ENCODE results near the gene ARIH2.

Gene ARIH2

DNA sequence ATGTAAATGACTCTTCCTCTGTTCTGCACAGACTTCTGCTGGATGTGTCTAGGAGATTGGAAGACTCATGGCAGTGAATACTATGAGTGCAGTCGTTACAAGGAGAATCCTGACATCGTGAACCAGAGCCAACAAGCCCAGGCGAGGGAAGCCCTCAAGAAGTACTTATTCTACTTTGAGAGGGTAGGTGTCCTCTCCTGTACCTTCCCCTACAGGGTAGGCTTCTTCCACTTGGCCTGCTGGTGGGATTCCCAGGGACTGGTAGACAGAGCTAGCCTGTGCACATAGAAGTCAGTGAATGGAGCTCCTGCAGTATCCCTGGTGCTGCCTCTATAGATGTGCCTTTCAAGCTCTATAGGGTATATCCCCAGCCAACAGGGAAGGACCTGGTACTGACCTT, 60.8 kb downstream of the ARIH2 start:
- no peak for DNase-seq

DNA sequence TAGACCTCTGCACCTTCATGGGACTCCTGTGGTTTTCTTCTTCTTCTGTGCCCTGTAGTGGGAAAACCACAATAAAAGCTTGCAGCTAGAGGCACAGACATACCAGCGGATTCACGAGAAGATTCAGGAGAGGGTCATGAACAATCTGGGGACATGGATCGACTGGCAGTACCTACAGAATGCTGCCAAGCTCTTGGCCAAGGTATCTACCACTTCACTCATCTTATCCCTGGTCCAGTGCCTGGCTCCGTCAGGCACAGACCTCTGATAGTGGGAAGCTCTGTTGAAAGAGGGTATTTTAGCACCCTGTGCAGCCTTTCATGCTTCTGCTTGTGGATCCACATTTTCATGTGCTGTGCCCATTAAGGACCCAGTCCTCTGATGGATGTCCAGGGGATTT, 61.7 kb downstream of the ARIH2 start:
- DNase-seq, result no peak

GRCh38 chr3:48982016-48982415, 63.4 kb downstream of the ARIH2 start:
- no peak for DNase-seq

DNA sequence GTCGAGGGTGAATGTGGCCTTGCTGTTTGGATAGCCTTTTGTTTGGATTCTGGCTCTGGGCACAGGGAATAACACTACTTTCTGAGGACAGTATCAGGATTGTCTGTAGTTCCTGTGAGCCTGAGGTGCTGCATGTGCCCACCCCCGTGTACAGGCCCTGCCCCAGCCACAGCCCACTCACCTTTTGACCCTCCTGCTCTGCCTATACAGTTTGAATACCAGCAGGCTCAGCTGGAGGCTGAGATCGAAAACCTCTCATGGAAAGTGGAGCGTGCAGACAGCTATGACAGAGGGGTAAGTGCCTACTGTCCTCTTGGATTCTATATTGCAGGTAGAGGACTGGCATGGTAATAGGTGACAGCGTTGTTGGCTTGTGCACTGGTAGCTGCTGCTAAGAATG, 64.0 kb downstream of the ARIH2 start:
- no peak for DNase-seq

- no peak for DNase-seq
Observed at GRCh38 chr3:48983096-48983495, 64.5 kb downstream of the ARIH2 start.

GRCh38 chr3:48984663-48985062, 66.0 kb downstream of the ARIH2 start:
- no peak for DNase-seq

DNA sequence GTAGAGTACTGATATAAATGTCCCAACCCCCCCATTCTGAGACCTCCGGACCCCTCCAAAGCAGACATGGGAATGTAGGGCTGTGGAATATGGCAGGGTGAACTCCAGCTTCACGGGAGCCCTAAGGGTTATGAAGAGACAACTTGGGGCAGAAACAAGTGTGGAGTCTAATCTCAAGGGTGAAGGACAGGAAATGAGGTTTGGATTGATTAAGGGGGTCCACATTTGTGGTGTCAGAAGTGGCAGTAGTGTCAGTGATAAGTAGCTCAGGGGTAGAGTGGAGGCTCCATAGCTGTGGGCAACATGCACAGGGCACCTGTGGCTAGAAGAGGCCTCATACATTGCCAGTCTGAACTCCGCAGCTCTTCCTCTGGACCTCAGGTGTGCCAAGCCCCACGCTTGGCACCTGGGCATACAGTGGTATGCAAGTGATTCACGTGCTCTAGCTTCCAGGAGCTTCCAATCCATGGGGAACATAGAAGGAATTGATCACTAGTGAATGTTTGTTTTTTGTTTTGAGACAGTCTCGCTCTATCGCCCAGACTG, 67.3 kb downstream of the ARIH2 start:
- no peak for DNase-seq

DNA sequence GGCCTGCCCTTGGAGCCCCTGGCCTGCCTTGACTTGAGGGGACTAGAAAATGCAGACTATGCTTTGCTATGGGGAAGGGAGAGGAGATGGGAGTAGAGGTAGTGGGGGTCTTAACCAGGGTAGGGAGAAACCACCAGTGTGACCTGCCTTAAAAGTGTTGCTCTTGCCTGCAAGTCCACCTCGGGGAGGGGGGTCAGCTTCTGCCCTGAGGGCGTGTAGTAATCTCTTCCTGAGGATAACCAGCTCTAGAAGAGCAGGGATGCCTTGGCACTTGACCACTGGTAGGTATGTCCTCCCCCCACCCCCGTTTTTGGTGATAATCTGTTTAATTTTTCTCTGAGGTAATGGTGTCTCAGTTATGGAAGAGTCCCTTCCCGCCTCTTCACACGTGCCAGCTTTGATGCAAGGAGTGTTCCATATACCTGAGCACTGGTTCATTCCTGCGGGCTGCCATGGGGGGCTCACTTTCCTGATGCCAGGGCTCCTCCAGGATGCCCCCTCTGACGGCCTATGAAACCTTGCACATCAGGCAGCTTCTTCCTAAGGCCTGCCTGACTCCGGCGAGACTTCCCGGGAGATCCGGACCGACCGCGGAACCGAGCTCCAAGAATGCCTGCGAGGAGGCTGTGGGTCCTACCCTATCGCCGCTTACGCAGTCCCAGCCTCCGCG, 70.6 kb downstream of the ARIH2 start:
- no peak for DNase-seq

DNA sequence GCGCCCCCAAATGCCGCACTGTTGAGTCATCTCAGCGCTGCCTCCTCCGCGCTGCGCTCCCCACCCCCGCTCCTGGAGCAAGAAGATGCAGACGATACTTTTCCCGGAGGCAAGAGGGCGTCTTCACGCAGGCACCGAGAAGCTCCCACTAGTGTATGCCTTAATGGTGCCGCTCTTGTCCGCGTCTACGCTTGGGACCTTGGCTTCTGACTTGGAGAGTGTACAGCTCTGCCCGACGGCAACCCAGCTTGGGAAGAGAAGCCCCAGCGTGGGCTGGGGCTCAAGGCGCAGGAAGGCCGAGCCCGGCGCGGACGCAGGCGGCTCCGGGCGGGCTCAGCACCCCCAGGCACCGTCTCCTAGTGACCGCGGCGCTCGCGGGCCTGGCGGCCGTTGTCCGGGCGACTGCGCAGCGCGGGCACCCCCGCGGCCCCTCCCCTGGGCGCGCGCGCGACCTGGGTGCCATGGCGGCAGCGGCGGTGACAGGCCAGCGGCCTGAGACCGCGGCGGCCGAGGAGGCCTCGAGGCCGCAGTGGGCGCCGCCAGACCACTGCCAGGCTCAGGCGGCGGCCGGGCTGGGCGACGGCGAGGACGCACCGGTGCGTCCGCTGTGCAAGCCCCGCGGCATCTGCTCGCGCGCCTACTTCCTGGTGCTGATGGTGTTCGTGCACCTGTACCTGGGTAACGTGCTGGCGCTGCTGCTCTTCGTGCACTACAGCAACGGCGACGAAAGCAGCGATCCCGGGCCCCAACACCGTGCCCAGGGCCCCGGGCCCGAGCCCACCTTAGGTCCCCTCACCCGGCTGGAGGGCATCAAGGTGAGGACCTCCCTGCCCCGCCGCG, 71.4 kb downstream of the ARIH2 start, which contains the start of gene P4HTM:
TSS of gene P4HTM (plus strand) at position 446 of the 840 bp plus-strand sequence. CDS start at position 462, 16 bp downstream.
- no peak for DNase-seq

GRCh38 chr3:48990636-48991469, 72.2 kb downstream of the ARIH2 start:
- no peak for DNase-seq

- DNase-seq, result no peak
Observed at GRCh38 chr3:48991851-48992545, 73.4 kb downstream of the ARIH2 start.

DNA sequence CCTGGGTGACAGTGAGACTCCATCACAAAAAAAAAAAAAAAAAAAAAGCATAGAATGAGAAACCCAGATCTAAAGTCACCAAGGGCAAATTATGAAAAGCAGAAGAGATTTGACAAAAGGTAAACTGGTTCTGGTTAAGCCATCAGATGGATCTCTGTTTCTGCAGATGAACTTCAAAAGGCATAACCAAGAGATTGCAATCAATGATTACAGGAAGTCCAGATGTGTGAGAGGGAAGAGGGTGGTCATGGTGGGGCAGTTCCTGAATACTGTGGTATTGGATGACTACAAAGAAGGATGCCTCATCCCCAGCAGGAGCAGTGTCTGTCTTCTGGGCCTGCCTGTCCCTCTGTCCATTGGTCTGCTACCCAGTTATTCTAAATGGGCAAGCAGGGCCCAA, 75.2 kb downstream of the ARIH2 start:
- DNase-seq, result no peak

GRCh38 chr3:48996640-48997039, 78.0 kb downstream of the ARIH2 start:
- no peak for DNase-seq

DNA sequence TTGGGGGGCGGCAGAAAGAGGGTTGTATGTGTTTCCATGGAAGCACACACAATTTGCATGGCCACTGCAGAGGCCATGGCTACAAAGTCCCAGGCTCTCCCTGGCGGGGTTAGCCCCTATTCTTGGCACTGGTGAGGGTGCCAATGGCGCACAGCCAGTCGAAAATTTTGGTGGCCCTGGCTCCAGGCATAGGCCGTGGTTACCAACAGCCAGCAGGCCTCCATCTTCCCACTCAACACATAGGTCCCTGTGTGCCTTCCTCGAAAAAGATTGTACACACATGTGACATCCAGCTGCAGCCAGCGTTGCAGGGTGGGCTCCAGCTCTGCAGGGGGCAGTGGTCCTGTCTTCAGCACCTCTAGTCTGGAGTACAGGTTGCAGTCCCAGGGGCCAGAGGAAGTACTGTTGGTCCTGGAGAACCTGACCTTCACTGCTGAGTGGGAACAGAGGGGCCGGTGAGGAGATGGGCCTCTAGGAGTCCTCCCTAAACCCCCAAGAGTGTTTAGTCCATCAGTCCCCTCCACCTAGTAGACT, 78.5 kb downstream of the ARIH2 start:
- DNase-seq, result no peak

DNA sequence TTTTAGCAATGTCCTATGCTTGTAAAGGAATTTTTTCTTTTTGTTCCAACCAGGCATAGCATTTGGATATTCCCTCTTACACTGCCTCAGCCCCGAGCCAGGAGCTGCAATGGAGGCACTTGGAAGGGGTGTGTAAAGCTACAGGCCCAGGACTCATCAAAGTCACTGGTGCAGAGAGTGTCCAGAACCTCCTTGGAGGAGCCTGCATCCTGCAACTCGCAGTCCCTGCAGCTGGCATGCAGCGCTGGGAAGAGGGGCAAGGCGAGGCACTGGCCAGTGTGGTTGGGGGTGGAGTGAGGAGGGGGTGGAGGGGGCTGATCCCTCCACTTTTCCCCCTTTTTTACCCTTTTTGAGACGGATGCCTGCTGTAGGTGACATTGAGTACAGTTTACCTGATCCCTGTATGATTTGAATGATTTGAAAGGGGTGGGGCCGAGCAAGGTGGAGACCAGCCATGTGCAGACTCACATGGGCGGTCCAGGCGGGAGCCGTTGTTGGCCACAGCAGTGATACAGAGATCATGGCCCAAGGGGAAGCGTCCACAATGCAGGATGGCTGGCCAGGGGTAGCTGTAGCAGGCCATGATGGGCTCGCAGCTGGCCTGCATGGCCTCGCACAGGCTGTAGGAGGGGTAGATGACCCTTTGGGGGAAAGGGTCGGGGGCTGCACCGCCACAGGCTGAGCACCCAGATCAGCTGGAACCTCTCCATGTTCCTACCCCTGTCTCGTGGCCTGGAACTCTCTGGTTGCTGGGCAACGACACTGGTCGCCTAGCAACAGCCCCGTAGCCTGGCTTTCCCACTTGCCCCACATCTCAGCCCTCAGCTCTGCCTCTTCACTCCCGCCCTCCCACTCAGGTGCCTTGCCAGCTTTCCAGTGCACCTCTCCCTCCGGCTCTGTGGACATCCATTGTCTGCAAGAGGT, 79.3 kb downstream of the ARIH2 start:
- DNase-seq, result no peak

DNA sequence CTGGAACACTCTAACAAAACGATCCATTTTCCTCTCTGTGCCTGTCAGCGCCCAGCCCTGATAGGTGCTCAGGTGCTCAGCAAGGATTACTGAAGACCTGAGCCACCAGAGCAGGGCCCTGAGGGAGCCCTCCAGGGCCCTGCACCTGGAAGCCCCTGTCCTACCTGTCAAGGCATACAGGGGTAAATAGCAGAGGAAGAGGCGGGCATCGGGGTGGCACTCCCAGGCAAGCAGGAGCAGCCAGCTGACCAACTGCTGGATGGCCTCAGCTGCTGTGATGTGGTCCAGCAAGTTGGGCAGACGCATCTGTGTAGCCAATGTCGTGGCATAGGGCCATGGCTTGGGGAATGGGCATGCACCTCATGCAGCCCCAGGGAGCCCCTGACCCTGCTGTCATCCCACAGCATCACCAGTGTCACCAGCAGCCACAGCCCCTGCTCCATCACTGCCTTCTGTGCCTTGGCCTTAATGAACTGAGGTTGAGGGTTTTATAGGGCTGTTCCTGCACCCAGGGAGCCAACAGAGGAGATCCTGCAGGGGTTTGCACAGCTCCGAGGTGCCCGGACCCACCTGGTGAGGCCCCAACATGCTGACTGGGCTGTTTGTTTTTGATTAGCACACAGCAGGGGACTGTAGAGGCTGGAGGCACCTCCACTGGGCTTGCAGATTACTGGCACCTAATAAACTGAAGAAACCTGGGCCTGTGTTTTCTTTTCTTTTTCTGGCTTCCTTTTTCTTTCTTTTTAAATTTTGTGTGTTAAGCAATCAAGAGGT, 80.6 kb downstream of the ARIH2 start:
- DNase-seq, result no peak

- DNase-seq, result no peak
Observed at GRCh38 chr3:49001155-49001554, 82.5 kb downstream of the ARIH2 start.

DNA sequence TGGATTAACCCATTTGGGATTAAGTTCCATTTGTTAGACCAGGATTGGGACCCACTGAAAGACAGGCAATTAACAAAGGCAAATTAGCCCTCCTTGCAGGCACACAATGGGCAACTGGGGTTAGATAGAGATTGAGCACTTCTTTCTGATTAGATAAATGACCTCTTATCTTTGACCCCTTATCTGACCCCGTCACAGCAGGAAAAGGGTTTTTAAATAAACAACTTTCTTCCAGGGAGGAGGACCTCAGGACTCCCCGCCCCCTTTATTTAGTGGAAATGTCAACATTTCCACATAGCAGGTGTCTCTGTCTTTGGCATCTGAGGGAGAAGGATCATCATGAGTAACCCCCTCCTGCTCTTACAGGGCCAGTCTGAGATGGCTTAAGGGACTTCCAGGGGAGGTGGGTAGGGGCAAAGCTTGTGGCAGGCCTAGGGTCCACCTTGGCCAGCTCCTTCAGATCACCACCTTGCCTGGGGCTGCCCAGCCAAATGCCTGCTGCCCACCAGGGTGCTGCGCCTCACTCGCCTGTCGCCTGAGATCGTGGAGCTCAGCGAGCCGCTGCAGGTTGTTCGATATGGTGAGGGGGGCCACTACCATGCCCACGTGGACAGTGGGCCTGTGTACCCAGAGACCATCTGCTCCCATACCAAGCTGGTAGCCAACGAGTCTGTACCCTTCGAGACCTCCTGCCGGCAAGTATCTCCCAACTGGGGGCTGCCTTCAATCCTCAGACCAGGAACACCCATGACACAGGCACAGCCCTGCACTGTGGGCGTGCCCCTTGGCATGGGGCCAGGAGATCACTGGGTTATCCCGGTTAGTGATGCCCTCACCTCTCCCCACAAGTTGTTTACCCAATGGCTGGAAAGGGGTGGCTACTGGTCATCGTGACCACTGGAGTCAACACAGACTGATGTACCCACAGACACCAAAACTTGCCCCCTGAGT, 86.0 kb downstream of the ARIH2 start:
- no peak for DNase-seq

GRCh38 chr3:49005303-49005680, 86.7 kb downstream of the ARIH2 start:
- DNase-seq, result no peak

Measured in NCI-H2081 treated with DMSO at 0.1 percent for 48 hours (cell line).